HepG2 (cell line): ENCODE data around the gene NAV2. TPM values are rescaled to one million over a fixed set of nuclear protein-coding genes. Genes with fewer than 3 reads are reported as not detected.

ENCODE experiments used
- DMTF1 ChIP-seq: sonication (generic); formaldehyde crosslinking; IDR thresholded peaks from 2 replicates; pipeline ENCODE4 v1.4.0; 2020; ENCODE audit warnings: mild to moderate bottlenecking, missing genetic modification reagents
- FLYWCH1 ChIP-seq: sonication (generic); formaldehyde crosslinking; IDR thresholded peaks from 2 replicates; pipeline ENCODE4 v1.8.1; 2023; ENCODE audit warnings: mild to moderate bottlenecking, missing genetic modification reagents
- GPBP1L1 ChIP-seq: sonication (generic); formaldehyde crosslinking; IDR thresholded peaks from 2 replicates; pipeline ENCODE4 v1.5.0; 2020; ENCODE audit warnings: mild to moderate bottlenecking, missing genetic modification reagents
- IKZF1 ChIP-seq: fragments of 450-650 bp; IDR thresholded peaks from 2 replicates; pipeline ENCODE4 v1.7.1; 2016
- KLF15 ChIP-seq: sonication (generic); formaldehyde crosslinking; IDR thresholded peaks from 2 replicates; pipeline ENCODE4 v1.8.1; 2023; ENCODE audit warnings: borderline replicate concordance, mild to moderate bottlenecking, inconsistent platforms, missing genetic modification reagents, mixed read lengths
- MTA1 ChIP-seq: sonication (generic); formaldehyde crosslinking; IDR thresholded peaks from 2 replicates; pipeline ENCODE4 v1.4.0; 2020; ENCODE audit warnings: missing genetic modification reagents, mild to moderate bottlenecking, borderline replicate concordance
- SAP130 ChIP-seq: IDR thresholded peaks from 2 replicates; pipeline ENCODE4 v1.6.1; 2016; ENCODE audit warnings: low read depth
- SMAD1 ChIP-seq: sonication (generic); formaldehyde crosslinking; IDR thresholded peaks from 2 replicates; pipeline ENCODE4 v1.4.0; 2020; ENCODE audit warnings: missing genetic modification reagents, low read depth, mild to moderate bottlenecking, borderline replicate concordance
- SRSF9 ChIP-seq: fragments of 200-400 bp; formaldehyde crosslinking; IDR thresholded peaks from 2 replicates; pipeline ENCODE4 v1.6.1; 2018; ENCODE audit warnings: borderline replicate concordance, mild to moderate bottlenecking, low read depth, low read length; ENCODE audit not compliant: insufficient read depth, poor library complexity, severe bottlenecking
- U2AF1 ChIP-seq: fragments of 200-400 bp; formaldehyde crosslinking; optimal IDR thresholded peaks from 2 replicates; pipeline ENCODE3; 2017; ENCODE audit warnings: mild to moderate bottlenecking, low read depth, low read length
- ZSCAN21 ChIP-seq: sonication (generic); formaldehyde crosslinking; IDR thresholded peaks from 2 replicates; pipeline ENCODE4 v1.8.0; 2022; ENCODE audit warnings: mild to moderate bottlenecking, missing genetic modification reagents, moderate library complexity, borderline replicate concordance
- polyA plus RNA-seq, 8 experiments: library from polyadenylated mRNA; depleted of rRNA in 3 of 8; stranded (reverse) in 7 of 8; unstranded in 1 of 8; fragments of >200 nt; fragmentation: Illumina TruSeq in 4 of 8; extraction: Trizol in 4 of 8; gene quantifications; 2 replicates each; pipeline versions ENCODE4 v1.2.1 to v1.2.3, GENCODE V29; 2011 to 2016; ENCODE audit warnings: low read depth in 4 of 8, missing spikeins in 1 of 8, mixed read lengths in 1 of 8; ENCODE audit not compliant: insufficient read depth in 1 of 8
- total RNA-seq, 5 experiments: library from RNA; depleted of rRNA; stranded (reverse); fragments of >200 nt; fragmentation: Illumina TruSeq; extraction: Trizol; gene quantifications; 2 replicates each; pipeline ENCODE4 v1.2.3, GENCODE V29; 2016; ENCODE audit warnings: low read depth in 1 of 5
- TF ChIP-seq, protein P1 (sequence below): sonication (generic); formaldehyde crosslinking; IDR thresholded peaks from 2 replicates; pipeline ENCODE4 v1.8.0; 2022; ENCODE audit warnings: mild to moderate bottlenecking, missing genetic modification reagents; ENCODE audit not compliant: insufficient replicate concordance
- TF ChIP-seq, protein P2 (sequence below): sonication (generic); formaldehyde crosslinking; IDR thresholded peaks from 2 replicates; pipeline ENCODE4 v1.5.0; 2020; ENCODE audit warnings: missing genetic modification reagents, mild to moderate bottlenecking, borderline replicate concordance
- TF ChIP-seq, protein P3 (sequence below): sonication (generic); formaldehyde crosslinking; IDR thresholded peaks from 2 replicates; pipeline ENCODE4 v1.5.0; 2020; ENCODE audit warnings: mild to moderate bottlenecking, missing genetic modification reagents
- TF ChIP-seq, protein P4 (sequence below): sonication (generic); formaldehyde crosslinking; conservative IDR thresholded peaks from 2 replicates; pipeline ENCODE4 v1.4.0; 2020; ENCODE audit warnings: mild to moderate bottlenecking, missing genetic modification reagents, moderate library complexity

The NAV2 gene
- total and polyA plus RNA-seq, 2 of the 13 experiments (the other 11 are each of a cell fraction or from before 2014, with no cell fraction given), result 9.3 to 34.6 TPM

DNA sequence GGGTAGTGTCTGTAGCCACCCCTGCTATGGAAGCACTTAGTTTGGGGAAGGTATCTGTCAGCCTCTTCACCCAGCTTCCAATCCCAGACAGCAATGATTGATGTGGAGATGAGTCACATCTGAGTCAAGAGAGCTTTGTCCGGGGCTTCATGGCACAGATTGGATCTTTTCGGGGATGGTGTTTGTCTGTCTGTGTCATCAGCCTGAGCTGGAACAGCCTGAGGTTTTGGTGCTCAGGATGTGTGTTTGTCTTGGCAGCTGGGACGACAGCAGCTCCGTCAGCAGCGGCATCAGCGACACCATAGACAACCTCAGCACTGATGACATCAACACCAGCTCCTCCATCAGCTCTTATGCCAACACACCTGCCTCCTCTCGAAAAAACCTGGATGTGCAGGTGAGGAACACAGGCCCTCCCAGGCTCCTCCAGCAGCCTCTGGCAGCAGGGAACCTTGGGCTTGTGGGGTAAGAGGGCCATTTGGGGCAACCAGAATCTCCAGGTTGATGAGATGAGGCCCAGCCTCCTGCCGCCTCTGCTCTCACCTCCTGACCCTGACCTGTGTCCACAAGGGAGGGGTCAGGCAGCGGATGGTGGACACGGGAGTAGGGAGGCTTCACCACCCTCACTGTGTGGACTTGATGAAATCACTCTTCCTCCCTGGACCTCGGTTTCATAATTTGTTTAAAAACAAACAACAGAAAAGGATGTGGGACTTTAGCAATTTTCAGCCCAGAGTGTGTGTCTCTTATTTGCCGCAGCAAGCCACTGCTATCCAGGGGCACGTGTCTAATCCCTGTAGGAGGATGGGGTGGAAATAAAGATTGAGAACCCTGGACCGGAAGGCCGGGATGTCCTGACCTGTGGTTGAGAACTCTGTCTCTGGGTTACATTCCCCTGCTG lies 323.3 kb downstream of the NAV2 start (continued):
- TF ChIP-seq, protein P1, sequence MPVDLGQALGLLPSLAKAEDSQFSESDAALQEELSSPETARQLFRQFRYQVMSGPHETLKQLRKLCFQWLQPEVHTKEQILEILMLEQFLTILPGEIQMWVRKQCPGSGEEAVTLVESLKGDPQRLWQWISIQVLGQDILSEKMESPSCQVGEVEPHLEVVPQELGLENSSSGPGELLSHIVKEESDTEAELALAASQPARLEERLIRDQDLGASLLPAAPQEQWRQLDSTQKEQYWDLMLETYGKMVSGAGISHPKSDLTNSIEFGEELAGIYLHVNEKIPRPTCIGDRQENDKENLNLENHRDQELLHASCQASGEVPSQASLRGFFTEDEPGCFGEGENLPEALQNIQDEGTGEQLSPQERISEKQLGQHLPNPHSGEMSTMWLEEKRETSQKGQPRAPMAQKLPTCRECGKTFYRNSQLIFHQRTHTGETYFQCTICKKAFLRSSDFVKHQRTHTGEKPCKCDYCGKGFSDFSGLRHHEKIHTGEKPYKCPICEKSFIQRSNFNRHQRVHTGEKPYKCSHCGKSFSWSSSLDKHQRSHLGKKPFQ, result peak; percentile 92
- TF ChIP-seq, protein P2, sequence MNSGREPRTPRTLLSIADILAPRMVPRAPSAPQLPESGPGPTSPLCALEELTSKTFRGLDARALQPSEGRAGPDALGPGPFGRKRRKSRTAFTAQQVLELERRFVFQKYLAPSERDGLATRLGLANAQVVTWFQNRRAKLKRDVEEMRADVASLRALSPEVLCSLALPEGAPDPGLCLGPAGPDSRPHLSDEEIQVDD, result no peak
- TF ChIP-seq KLF15, result no peak
- TF ChIP-seq U2AF1, result no peak
- TF ChIP-seq, protein P3, sequence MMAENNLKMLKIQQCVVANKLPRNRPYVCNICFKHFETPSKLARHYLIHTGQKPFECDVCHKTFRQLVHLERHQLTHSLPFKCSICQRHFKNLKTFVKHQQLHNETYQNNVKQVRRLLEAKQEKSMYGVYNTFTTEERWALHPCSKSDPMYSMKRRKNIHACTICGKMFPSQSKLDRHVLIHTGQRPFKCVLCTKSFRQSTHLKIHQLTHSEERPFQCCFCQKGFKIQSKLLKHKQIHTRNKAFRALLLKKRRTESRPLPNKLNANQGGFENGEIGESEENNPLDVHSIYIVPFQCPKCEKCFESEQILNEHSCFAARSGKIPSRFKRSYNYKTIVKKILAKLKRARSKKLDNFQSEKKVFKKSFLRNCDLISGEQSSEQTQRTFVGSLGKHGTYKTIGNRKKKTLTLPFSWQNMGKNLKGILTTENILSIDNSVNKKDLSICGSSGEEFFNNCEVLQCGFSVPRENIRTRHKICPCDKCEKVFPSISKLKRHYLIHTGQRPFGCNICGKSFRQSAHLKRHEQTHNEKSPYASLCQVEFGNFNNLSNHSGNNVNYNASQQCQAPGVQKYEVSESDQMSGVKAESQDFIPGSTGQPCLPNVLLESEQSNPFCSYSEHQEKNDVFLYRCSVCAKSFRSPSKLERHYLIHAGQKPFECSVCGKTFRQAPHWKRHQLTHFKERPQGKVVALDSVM (CRISPR knock-in tag), result peak; percentile 97
- peak; percentile 84 for TF ChIP-seq SAP130
- TF ChIP-seq IKZF1, result no peak
- TF ChIP-seq FLYWCH1 (CRISPR knock-in tag), result no peak
- no peak for TF ChIP-seq GPBP1L1
- TF ChIP-seq SRSF9, result no peak
- TF ChIP-seq SMAD1 (CRISPR knock-in tag), result 0 out of 2 replicates have a peak, but pooled peaks have one; percentile 19
- TF ChIP-seq, protein P4, sequence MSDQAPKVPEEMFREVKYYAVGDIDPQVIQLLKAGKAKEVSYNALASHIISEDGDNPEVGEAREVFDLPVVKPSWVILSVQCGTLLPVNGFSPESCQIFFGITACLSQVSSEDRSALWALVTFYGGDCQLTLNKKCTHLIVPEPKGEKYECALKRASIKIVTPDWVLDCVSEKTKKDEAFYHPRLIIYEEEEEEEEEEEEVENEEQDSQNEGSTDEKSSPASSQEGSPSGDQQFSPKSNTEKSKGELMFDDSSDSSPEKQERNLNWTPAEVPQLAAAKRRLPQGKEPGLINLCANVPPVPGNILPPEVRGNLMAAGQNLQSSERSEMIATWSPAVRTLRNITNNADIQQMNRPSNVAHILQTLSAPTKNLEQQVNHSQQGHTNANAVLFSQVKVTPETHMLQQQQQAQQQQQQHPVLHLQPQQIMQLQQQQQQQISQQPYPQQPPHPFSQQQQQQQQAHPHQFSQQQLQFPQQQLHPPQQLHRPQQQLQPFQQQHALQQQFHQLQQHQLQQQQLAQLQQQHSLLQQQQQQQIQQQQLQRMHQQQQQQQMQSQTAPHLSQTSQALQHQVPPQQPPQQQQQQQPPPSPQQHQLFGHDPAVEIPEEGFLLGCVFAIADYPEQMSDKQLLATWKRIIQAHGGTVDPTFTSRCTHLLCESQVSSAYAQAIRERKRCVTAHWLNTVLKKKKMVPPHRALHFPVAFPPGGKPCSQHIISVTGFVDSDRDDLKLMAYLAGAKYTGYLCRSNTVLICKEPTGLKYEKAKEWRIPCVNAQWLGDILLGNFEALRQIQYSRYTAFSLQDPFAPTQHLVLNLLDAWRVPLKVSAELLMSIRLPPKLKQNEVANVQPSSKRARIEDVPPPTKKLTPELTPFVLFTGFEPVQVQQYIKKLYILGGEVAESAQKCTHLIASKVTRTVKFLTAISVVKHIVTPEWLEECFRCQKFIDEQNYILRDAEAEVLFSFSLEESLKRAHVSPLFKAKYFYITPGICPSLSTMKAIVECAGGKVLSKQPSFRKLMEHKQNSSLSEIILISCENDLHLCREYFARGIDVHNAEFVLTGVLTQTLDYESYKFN (CRISPR knock-in tag), result peak; percentile 92
- TF ChIP-seq DMTF1 (CRISPR knock-in tag), result 0 out of 2 replicates have a peak, but pooled peaks have one; percentile 26
- peak; percentile 75; the same call in 1 of the 2 replicates for TF ChIP-seq ZSCAN21
- TF ChIP-seq MTA1 (CRISPR knock-in tag), result peak; percentile 97
